OCI-LY7 (cell line): ENCODE data around the gene TP63. TPM values are rescaled to one million over a fixed set of nuclear protein-coding genes. Genes with fewer than 3 reads are reported as not detected.

Experiments
- BruUV-seq: library from RNA; stranded (reverse); fragments of 400-500 nt; replicated peaks from 2 replicates; lab custom pipeline; 2021; lab: Mats Ljungman, UMichigan
- CTCF ChIA-PET: fragments of 300-600 bp; sonication (Branson Sonifier 250); formaldehyde crosslinking; loops from one replicate; lab custom pipeline; 2022; ENCODE audit warnings: antibody characterized with exemption; ENCODE audit not compliant: unreplicated experiment; lab: Charles Lee
- POLR2A ChIA-PET: fragments of 300-600 bp; sonication (Branson Sonifier 250); formaldehyde crosslinking; loops from one replicate; lab custom pipeline; 2022; ENCODE audit warnings: antibody characterized with exemption; lab: Charles Lee
- DNase-seq: peaks from one replicate; pipeline ENCODE4 v3.0.0-alpha.2; 2015; ENCODE audit warnings: low spot score
- H2AFZ ChIP-seq: fragments of 200-600 bp; sonication (generic), shearing (Covaris generic); 2 replicates; pipeline ENCODE4 v1.6.1; 2014; ENCODE audit warnings: mild to moderate bottlenecking, antibody characterized with exemption, low read length, moderate library complexity
- H3K27ac ChIP-seq: fragments of 200-600 bp; sonication (generic); 2 replicates; pipeline ENCODE4 v1.5.1; 2014; ENCODE audit warnings: mixed run types, low read depth, mild to moderate bottlenecking, moderate library complexity, low read length, inconsistent platforms; ENCODE audit not compliant: poor library complexity, severe bottlenecking
- H3K36me3 ChIP-seq: fragments of 200-600 bp; sonication (generic); 2 replicates; pipeline ENCODE4 v1.6.1; 2014; ENCODE audit warnings: mild to moderate bottlenecking, antibody characterized with exemption, low read length, moderate library complexity, mixed read lengths; ENCODE audit not compliant: insufficient read depth
- H3K4me1 ChIP-seq: fragments of 200-600 bp; sonication (generic); 2 replicates; pipeline ENCODE4 v1.5.1; 2014; ENCODE audit warnings: mild to moderate bottlenecking, low read length; ENCODE audit not compliant: insufficient read depth, poor library complexity, severe bottlenecking
- H3K4me2 ChIP-seq: fragments of 200-600 bp; sonication (generic); 2 replicates; pipeline ENCODE4 v1.6.1; 2014; ENCODE audit warnings: mild to moderate bottlenecking, low read length
- H3K4me3 ChIP-seq: fragments of 200-600 bp; sonication (generic); 2 replicates; pipeline ENCODE4 v1.5.1; 2014; ENCODE audit warnings: mild to moderate bottlenecking, low read depth, low read length; ENCODE audit not compliant: poor library complexity, severe bottlenecking
- H3K79me2 ChIP-seq: fragments of 200-600 bp; sonication (generic); 2 replicates; pipeline ENCODE4 v1.6.1; 2016; ENCODE audit warnings: low read depth, mild to moderate bottlenecking, low read length, moderate library complexity, mixed read lengths; ENCODE audit not compliant: insufficient read depth
- H3K9me2 ChIP-seq: fragments of 200-600 bp; sonication (generic); 2 replicates; pipeline ENCODE4 v1.6.1; 2016; ENCODE audit warnings: mild to moderate bottlenecking, low read length, mixed read lengths; ENCODE audit not compliant: insufficient read depth
- H3K9me3 ChIP-seq: fragments of 200-600 bp; sonication (generic); 2 replicates; pipeline ENCODE4 v1.6.1; 2014; ENCODE audit warnings: mild to moderate bottlenecking, mixed run types, low read length, mixed read lengths
- H4K20me1 ChIP-seq: fragments of 200-600 bp; sonication (generic); 2 replicates; pipeline ENCODE4 v1.6.1; 2014; ENCODE audit warnings: mild to moderate bottlenecking, antibody characterized with exemption, low read length, moderate library complexity, mixed read lengths; ENCODE audit not compliant: insufficient read depth
- EZH2phosphoT487 ChIP-seq: fragments of 200-600 bp; sonication (generic); IDR thresholded peaks from 2 replicates; pipeline ENCODE4 v1.6.1; 2018; ENCODE audit warnings: low read depth, borderline replicate concordance, mild to moderate bottlenecking, mixed run types, antibody characterized with exemption, low read length, moderate library complexity, mixed read lengths
- intact Hi-C: fragments of 100-400 bp; cut with micrococcal nuclease; formaldehyde crosslinking; loops from one replicate; pipeline ENCODE4 v1.10.0; 2022; ENCODE audit not compliant: unreplicated experiment
- total RNA-seq, 2 experiments: library from RNA; depleted of rRNA in 1 of 2; stranded (reverse); fragments of >200 nt in 1 of 2; shearing (Covaris generic) in 1 of 2; gene quantifications; 2 replicates each; pipeline ENCODE4 v1.2.3, GENCODE V29; 2014 to 2022
- TF ChIP-seq, protein P1 (sequence below): fragments of 200-600 bp; sonication (generic); conservative IDR thresholded peaks from 2 replicates; pipeline ENCODE4 v1.5.1; 2014; ENCODE audit warnings: mild to moderate bottlenecking, antibody characterized with exemption, low read length, moderate library complexity, mixed read lengths

Gene TP63
- total RNA-seq, 2 experiments from 2014 or later: 0.16 to 1.1 TPM

GRCh38 chr3:189625071-189625470 lies 6.1 kb upstream of the TP63 start:
- intact Hi-C loops: no loop called here
- H3K4me1 ChIP-seq: no peaks in the 10 kb centered on the region
- no peaks in the 10 kb centered on the region for H4K20me1 ChIP-seq
- no peak for TF ChIP-seq EZH2phosphoT487
- TF ChIP-seq, protein P1, sequence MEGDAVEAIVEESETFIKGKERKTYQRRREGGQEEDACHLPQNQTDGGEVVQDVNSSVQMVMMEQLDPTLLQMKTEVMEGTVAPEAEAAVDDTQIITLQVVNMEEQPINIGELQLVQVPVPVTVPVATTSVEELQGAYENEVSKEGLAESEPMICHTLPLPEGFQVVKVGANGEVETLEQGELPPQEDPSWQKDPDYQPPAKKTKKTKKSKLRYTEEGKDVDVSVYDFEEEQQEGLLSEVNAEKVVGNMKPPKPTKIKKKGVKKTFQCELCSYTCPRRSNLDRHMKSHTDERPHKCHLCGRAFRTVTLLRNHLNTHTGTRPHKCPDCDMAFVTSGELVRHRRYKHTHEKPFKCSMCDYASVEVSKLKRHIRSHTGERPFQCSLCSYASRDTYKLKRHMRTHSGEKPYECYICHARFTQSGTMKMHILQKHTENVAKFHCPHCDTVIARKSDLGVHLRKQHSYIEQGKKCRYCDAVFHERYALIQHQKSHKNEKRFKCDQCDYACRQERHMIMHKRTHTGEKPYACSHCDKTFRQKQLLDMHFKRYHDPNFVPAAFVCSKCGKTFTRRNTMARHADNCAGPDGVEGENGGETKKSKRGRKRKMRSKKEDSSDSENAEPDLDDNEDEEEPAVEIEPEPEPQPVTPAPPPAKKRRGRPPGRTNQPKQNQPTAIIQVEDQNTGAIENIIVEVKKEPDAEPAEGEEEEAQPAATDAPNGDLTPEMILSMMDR: no peak
- no peaks in the 10 kb centered on the region for H3K9me2 ChIP-seq
- no peak overlapping the region for H2AFZ ChIP-seq
- H3K4me3 ChIP-seq: no peak overlapping the region
- H3K9me3 ChIP-seq: no peaks in the 10 kb centered on the region
- no peak overlapping the region for H3K27ac ChIP-seq
- H3K4me2 ChIP-seq: no peak overlapping the region
- ChIA-PET CTCF (no interaction called here), POLR2A (interaction anchor here (0.6 to 0.8 kb wide), 2 partner anchors 73 to 1059 kb away, joined by 3 to 5 read pairs; no protein-coding TSS in a partner anchor)
- H3K79me2 ChIP-seq: no peaks in the 10 kb centered on the region
- H3K36me3 ChIP-seq: no peaks in the 10 kb centered on the region
- DNase-seq: no peak
- BruUV-seq: no TSS peak

DNA sequence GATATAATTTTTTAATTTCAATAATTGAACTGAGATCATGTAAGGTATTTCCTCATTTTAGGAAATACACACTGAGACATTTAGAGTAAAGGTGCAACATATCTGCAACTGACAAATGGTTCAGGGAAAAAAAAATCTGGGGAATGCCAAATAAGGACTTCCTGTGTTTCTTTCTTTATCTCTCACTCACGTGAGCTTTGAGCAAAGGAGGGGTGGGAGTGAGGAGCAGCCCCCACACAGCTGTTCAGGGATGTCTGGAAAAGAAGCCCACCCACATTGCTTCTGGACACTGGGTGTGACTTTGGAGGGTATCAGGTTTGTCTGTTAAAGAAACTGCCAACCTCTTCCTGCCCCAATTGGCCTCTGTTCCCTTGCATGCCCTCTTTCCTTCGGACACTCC lies 5.6 kb upstream of the TP63 start:
- Histone ChIP-seq H2AFZ (no peak overlapping the region), H3K79me2 (no peaks in the 10 kb centered on the region), H3K9me2 (no peaks in the 10 kb centered on the region), H3K4me1 (no peaks in the 10 kb centered on the region), H3K36me3 (no peaks in the 10 kb centered on the region), H4K20me1 (no peaks in the 10 kb centered on the region), H3K27ac (no peak overlapping the region), H3K4me2 (no peak overlapping the region), H3K4me3 (no peak overlapping the region), H3K9me3 (no peaks in the 10 kb centered on the region)
- BruUV-seq: no TSS peak
- ChIA-PET POLR2A (interaction anchor here (0.9 kb wide), 1 partner anchor 13 kb away, joined by 3 read pairs; no protein-coding TSS in a partner anchor), CTCF (no interaction called here)
- TF ChIP-seq, protein P1: no peak
- TF ChIP-seq EZH2phosphoT487: no peak
- no peak for DNase-seq
- intact Hi-C loops: no loop called here

- H3K36me3 ChIP-seq: no peaks in the 10 kb centered on the region
- CTCF ChIA-PET: no interaction called here
- no peak for TF ChIP-seq EZH2phosphoT487
- TF ChIP-seq, protein P1: no peak
- H2AFZ ChIP-seq: no peak overlapping the region
- H3K9me3 ChIP-seq: no peaks in the 10 kb centered on the region
- POLR2A ChIA-PET: interaction anchor here (0.9 kb wide), 1 partner anchor 12 kb away, joined by 3 read pairs; no protein-coding TSS in a partner anchor
- H3K9me2 ChIP-seq: no peaks in the 10 kb centered on the region
- H3K4me3 ChIP-seq: no peak overlapping the region
- H3K4me2 ChIP-seq: no peak overlapping the region
- no peaks in the 10 kb centered on the region for H4K20me1 ChIP-seq
- intact Hi-C loops: no loop called here
- no peak overlapping the region for H3K27ac ChIP-seq
- H3K4me1 ChIP-seq: no peaks in the 10 kb centered on the region
- no peaks in the 10 kb centered on the region for H3K79me2 ChIP-seq
- BruUV-seq: no TSS peak
- no peak for DNase-seq
Observed at GRCh38 chr3:189626286-189626685, 4.9 kb upstream of the TP63 start.
